Activated gamma-delta T cell treated with Interleukin-2 at 50 U/mL for 16 hours (primary cell): Measurements from ENCODE around the gene AMN.

Experiments used
- DNase-seq: peaks from one replicate; pipeline ENCODE4 v3.0.0-alpha.2; 2020

The AMN gene

DNA sequence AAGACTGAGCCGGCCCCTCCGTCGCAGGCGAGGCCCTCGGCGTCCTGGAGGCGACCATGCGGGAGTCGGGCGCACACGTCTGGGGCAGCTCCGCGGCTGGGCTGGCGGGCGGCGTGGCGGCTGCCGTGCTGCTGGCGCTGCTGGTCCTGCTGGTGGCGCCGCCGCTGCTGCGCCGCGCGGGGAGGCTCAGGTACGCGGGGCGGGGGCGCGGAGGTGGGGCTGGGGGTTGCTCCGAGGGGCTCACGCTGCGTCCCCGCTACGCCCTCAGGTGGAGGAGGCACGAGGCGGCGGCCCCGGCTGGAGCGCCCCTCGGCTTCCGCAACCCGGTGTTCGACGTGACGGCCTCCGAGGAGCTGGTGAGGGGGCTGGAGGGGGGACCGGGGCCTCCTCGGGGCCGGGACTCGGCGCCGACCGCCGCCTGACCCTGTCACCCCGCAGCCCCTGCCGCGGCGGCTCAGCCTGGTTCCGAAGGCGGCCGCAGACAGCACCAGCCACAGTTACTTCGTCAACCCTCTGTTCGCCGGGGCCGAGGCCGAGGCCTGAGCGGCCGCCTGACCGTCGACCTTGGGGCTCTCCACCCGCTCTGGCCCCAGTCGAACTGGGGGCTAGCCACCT lies 7.8 kb downstream of the AMN start:
- DNase-seq = no peak

GRCh38 chr14:102930753-102931579 lies 8.5 kb downstream of the AMN start:
- DNase-seq = no peak

- DNase-seq = no peak
Observed at GRCh38 chr14:102931580-102932285, 9.3 kb downstream of the AMN start.

DNA sequence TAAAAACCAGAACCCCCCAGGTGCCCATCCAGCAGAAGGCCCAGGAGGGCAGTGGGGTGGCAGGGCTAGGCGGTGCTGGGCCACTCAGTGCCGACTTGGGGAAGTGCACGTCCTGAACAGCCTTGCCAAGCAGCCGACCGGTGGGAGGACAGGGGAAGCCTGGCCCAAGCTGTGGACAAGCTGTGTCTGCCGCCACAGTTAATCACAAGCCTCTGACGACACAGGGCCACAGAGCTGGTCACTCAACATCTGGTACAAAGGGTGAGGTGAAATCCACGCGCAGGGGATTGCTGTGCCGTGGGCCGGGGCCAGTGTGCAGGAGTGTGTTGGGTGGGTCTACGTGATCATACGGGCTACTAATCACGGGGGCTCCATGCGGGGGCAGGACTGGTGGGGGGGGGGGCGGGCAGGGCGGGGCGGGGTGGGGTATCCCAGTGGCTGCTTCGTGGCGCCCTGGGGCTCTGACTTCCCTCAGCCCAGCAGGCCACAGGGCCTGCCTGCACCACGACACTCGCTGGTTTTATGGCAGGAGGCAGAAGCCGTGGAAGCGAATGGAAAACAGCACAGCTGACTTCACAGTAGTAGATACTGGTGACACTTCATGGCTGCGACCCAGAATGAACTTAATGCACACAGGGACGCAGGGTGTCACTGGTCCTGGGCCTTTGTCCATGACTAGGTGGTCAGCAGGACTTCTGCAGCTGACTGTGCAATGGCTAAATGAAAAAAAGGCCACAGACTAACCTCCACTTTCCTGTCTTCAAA lies 10.2 kb downstream of the AMN start:
- no peak for DNase-seq

DNA sequence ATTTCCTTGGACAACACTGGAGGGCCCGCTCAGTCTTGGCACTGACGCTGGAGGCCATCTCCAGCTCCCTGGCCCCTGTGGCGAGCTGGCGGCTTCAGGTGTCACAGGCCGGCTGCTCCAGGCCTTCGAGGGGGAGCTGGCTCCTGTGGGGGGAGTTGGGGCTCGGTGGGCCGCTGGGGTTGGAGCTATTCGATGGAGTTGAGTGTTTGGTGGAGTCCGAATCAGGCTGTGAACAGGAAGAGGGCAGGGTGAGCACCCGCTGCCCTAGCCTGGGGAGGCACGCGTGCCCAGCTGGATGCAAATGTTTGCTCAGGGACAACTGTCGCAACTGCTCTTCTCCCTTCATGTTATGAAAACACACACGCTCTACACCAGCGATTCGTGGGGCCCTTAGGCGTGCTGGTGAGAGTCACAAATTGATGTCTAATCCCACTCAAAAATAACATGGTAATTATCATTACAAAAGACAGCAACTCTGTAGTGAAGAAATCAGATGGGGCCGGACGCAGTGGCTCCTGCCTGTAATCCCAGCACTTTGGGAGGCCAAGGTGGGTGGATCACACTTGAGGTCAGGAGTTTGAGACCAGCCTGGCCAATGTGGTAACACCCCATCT lies 11.3 kb downstream of the AMN start:
- DNase-seq = no peak

DNA sequence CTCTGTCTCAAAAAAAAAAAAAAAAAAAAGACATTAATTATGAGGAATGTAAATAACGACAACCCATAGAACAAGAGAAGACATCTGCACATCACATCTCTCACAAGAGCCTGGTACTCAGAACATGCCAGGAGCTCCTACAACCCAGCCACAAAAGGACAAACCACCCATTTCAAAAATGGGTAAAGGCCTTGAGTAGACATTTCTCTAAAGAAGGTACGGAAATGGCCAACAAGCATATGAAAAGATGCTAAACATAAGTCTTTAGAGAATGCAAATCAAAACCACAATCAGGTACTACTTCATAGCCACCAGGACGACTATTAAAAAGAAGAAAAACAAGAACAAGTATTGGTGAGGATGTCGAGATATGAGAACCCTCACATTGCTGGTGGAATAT lies 13.3 kb downstream of the AMN start:
- no peak for DNase-seq

- DNase-seq = no peak
Observed at GRCh38 chr14:102937331-102938175, 15.1 kb downstream of the AMN start.

GRCh38 chr14:102938191-102938590 lies 15.7 kb downstream of the AMN start:
- DNase-seq = no peak

- DNase-seq = no peak
Observed at GRCh38 chr14:102939329-102939728, 16.9 kb downstream of the AMN start.

DNA sequence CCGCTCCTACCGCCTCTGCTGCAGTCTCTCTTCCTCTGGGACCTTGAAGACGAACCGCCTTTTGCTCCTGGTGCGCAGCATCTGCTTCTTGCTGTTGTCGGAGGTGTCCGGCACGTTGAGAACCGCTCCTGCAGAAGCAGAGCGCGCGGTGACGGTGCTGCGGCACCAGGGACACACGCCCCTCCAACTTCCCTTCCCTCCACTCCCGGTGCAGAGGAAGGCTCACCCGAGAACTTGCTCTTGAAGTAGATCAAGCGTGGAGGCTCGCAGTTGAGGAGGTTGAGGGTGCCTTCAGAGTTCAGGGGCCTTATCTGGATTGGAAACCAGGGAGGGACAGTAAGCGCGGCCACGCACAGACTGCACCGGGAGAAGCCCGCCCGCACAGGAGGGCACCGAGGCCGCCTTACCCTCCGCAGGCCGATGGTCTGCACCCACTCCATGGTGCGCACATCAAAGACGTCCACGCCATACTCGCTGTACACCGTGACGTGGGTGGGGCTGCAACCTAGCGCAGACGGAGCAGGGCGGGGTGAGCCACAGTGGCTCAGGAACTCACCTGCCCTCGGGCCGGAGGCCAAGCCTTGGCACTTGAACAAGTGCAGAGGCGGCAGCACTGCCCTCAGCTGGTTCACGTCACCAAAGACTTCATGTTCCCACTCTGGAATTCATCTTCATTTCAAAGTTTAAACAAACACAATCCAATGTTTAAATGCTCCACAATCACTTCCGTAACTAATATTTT lies 17.5 kb downstream of the AMN start:
- no peak for DNase-seq

DNA sequence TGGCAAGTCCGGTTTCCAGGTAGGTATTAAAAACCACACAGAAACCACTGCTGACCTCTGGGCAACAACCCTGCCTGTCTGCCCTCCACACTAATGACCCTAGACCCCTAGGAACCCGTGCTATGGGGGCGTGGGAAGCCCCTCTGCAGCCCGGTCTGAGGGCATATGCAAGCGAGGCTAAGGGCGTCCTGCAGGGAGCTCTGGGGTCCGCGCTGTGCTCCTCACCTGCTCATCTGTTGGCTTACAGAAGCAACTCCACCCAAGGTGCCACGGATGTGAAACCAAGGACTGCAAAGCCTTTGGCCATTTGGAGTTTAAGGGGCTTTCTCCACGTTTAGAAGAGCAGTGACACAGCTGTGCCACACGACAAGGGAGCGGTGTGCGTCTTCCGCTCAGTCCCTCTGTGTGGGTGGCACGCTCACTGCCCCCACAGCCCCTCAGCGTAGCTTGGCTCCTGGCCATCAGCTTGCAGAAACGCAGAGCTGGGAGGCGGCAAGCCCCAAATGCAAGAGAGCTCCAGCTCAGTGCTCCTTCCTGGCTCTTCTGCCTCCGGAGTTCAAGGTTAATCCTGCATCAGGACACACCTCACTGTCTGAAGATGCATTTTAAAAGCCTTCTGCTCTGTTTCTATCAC lies 18.4 kb downstream of the AMN start:
- DNase-seq = no peak

GRCh38 chr14:102941419-102942011 lies 19.1 kb downstream of the AMN start:
- DNase-seq = no peak

DNA sequence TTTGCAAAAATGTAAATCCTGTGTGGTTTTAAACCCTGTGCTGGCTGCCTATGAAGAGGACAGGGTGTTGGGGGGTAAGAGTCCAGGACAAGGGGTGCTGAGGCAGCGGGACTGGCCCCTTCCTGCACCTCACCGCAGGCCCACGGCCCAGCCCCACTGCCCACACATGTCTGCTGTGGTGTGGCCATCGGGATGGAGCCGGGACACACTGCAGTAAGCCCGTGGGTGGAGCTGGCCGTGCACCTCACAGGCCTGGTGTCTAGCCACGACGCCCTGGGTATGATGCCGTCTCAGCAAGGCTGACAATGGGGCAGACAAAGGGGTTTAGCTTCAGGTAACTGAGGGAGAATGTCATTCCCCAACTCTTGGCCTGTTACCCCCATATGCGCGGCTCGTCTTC lies 19.6 kb downstream of the AMN start:
- DNase-seq = no peak

GRCh38 chr14:102943454-102943853 lies 21.0 kb downstream of the AMN start:
- DNase-seq = no peak

DNA sequence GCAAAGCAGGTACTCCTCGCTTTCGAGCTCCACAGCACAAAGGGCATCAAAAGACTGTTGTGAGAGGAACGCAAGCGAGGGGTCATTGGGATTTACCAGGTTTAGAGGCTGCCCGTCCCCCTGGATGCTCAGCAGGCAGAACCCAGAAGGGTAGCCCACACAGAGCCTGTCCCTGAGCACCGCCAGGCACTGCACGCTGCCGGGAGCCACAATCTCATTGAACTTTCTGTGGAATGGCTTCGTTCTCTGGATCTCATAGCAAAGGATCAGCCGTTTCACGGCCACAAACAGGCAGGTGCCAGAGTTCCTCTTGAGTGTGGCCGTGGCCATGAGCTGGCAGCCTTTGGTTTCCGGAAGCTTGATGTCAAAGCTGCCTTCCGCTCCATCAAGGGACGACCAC lies 21.5 kb downstream of the AMN start:
- no peak for DNase-seq

GRCh38 chr14:102944448-102945330 lies 22.2 kb downstream of the AMN start:
- DNase-seq = no peak

DNA sequence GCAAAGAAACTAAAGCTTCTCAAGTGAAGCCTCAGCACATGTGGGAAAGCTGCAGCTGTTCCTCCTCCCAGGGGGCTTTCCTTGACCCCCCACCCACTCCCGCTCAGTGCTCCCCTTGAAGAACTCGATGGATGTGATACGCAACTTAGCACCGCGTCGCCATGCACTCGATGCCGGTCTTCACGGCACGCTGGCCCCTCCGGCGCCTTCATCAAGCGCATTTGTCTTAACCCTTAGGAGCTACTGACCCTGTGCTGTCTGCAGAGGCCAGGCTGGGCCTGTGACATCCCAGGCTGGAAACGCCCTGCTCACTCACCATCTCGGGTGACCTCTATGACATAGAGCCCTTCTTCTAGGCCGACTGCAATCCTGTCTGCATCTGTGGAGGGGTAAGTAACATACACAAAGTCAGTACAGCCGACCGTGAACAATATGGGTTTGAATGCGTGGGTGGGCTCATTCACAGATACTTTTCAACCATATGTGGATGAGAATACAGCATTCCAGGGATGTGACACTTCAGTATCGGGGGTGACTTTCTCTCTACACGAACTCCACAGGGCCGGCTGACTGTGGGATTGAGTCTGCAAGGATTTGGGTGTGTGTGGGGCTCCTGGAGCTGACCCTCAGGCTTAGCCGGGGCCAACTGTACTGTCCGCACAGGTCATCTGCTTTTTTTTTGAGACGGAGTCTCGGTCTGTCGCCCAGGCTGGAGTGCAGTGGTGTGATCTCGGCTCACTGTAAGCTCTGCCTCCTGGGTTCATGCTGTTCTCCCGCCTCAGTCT lies 23.1 kb downstream of the AMN start:
- no peak for DNase-seq
